Amniotic epithelial cell (primary cell): ENCODE results near the gene ANKS4B.
"Not testable (repeated sequence)": the region's sequence is repeated elsewhere in the genome, so short reads cannot be mapped to it uniquely, and the experiment has no call there.

Experiments
- DNase-seq: peaks from one replicate; pipeline ENCODE4 v3.0.0-alpha.2; 2010; ENCODE audit warnings: low read depth

ANKS4B gene

GRCh38 chr16:21262779-21263639 is 29.5 kb downstream of the ANKS4B start:
- no peak for DNase-seq

DNA sequence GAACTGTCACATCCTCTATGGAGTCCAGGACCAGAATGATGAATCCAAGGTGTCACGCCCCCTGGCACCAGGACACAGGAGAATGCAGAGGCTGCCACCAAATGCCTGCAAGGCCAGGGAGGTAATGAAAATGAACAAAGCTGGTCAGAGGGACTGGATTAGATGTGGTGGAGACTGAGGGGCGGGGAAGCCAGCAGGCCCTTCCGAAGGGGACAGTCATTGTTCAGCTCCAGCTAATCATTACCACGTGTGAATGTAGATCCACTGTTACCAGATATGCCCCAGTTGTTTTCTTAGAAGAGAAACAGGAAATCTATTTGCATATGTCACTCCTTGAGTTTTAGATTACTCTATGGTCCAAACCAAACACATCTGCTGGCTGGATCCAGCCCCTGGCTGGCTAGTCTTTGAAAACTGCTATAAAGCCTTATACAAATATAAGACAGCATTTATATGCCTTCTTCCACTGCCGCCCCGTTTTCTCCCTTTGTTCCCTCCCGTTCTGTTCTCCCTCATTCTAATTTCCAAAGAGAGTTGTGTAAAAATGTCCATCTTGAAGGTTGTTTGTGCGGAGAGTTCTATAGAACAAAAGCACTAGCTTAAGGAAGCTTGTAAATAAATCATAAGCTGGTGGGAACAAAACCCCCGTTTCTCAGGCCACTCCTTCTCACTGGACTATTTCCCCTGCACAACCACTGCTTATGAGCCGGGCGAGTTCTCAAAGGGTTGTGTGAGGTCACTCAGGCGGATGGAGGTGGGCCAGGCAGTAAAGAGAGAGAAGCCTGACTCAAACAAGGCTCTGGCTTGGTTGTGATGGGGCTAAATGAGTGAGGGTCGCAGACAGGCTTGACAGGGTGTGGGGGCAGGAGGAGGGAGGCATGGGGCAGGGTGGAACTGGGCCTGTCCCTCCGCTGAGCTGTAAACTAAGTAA is 30.4 kb downstream of the ANKS4B start:
- DNase-seq: no peak

DNA sequence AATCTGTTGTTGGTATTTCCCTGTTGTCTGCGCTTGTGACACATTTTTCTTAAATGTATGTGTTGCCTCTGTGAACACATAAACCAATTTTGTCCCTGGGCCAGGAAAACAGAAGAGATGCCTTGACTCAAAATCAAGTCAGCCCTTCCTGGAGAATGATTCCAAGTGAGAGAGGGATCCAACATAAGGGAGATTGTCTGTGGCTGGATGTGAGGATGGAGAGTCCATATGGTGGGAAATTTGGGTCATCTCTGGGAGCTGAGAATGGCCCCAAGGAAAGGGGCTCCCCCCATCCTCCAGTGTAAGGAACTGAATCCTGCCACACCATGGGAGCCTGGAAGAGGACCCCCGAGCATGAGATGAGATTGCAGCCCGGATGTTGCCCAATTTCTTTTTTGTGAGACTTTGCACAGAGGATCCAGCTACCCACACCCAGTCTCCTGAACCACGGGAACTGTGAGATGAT is 31.1 kb downstream of the ANKS4B start:
- no peak for DNase-seq

DNA sequence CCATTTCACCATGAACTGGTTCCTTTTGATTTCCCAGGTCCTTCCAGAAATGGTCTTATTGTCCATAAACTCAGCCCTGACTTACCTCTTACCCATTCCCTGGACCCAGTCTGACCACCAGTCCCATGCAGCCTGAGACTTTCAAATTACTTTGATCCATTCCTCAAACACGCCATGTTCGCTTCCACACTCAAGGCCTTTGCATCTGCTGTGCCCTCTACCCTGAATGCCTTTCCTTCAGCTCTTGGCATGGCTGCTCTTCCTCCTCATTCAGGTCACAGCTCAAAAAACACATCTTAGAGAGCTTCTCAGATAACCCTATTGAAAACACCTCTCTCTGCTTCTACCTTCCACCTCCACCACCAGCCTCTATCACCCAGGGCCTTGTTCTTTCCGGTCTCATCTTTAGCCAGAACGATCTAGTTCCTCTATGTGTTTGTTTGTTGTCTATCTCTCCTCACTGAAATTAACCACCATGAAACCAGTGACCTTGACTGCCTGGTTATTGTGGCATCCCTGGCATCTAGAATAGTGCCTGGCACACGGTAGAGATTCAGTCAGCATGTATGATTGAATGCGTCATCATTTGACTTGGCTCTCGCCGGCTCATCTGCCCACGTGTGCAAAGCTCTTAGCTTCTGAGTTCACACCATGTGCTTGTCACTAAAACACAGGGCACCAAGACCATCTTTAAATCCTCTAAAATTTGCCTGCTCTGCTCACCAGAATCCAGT is 31.8 kb downstream of the ANKS4B start:
- peak; percentile 2 for DNase-seq

DNA sequence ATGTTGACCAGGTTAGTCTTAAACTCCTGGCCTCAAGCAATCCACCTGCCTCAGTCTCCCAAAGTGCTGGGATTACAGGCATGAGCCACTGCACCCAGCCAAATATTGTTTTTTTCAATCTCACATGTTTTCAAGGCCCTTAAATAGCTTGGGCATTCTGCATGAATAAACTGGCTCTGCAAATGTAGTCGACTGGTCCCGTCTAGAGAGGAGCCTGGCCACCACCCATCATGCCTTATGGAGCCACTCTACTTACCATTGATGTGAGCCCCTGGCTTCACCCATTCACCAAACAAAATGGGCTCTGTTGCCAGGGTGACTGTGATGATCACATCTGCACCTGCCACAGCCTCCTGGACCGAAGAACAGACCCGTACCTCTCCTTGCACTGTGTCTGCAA is 33.8 kb downstream of the ANKS4B start:
- no peak for DNase-seq

GRCh38 chr16:21268236-21268635 is 34.7 kb downstream of the ANKS4B start:
- no peak for DNase-seq

DNA sequence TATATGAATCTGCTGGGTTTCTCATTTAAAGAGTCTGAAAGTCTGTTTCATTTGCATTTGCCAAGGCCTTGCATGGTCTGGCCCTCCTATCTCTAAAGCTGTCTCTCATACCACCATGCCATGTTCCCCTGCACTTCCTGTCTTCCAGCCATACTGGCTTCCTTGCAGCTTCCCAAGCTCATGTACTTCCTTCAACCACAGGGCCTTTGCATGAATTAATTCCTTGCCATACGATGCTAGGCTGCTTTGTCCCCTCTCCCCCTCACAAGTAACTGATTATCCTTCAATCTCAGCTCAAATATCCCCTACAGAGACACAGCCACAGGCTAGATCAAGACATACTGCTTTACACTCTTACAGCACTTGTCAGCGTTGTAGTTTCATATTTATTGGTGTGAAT is 38.8 kb downstream of the ANKS4B start:
- DNase-seq: no peak

GRCh38 chr16:21272763-21273162 is 39.3 kb downstream of the ANKS4B start:
- not testable (repeated sequence) for DNase-seq

DNA sequence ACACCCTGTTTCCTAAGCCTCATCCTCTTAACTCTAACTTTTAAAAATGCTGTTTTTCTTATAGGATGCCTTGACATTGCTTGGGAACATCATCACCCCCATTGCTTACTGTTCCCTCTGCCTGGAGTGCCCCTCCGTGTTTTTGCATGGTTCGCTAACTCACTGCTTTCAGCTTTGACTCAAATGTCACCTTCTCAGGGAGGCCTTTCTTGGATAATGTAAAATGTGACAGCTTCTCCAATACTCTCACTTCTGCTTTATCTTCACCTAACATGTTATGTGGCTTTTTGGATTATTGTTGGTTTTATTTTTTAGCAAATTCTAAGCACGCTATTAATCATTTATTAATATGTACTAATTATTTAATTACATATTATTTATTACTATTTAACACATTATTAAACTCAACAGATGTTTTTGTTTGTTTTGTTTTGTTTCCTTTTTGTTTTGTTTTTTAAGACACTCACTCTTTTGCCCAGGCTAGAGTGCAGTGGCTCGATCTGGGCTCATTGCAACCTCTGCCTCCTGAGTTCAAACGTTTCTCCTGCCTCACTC is 40.8 kb downstream of the ANKS4B start:
- DNase-seq: no peak

- DNase-seq: no peak
Observed at GRCh38 chr16:21275529-21275928, 42.0 kb downstream of the ANKS4B start.

DNA sequence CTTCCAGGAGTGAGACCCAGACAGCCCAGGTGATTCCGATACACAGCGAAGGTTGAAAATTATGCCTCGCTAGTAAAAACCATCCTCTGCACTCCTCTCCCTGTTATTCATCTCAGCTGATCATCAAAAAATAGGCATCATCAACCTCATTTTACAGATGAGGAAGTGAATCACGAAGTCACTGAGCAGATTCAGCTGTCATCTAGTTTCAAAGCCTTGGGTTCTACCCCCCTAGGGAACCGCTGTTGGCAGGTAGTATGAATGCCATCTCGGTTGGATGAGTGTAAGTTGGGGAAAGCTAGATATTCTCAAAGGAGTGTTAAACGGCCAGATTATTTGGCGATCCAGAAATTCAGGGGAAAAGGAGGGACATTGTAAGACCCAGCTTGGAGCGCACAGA is 42.6 kb downstream of the ANKS4B start:
- no peak for DNase-seq

GRCh38 chr16:21277045-21277926 is 43.8 kb downstream of the ANKS4B start:
- no peak for DNase-seq

DNA sequence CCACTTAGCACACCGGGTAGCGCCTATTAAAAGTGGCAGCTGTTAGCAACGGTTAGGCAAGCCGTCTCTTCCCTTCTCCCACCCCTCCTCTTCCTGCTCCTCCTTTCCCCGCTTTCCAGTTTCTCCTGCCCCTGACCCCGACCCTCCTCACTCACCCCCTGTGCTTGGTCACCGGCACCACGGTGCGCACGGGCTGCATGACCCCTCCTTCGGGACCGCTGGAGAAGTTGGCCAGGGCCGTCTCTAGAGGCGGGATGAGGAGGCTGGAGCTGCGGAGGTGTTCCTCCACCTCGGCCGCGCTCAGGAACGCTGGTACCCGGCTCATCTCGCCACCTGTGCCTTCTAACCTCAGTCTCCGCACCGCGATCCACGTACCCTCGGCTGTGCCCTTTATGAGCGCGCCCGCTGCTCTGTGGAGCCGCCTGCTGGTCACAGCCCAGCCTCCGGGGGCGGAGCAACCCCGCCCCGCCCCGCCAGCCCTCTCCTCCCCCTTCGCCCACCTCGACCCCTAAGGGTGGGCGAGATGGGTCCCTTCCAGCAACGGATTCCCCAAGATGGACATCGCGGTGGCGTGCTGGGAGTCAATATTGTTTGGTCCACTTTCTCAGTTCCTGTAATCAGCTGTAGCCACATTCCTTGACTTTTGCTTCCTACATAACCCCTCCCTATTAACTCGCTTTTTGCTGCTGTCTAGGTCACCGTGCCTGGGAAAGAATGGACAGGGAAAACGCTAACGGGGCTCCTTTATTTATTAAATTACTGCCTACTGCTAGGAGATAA is 44.6 kb downstream of the ANKS4B start, which contains the start of gene CRYM:
TSS of gene CRYM (minus strand) at position 364 of the 780 bp plus-strand sequence. CDS start at position 325, 39 bp downstream.
- DNase-seq: no peak

DNA sequence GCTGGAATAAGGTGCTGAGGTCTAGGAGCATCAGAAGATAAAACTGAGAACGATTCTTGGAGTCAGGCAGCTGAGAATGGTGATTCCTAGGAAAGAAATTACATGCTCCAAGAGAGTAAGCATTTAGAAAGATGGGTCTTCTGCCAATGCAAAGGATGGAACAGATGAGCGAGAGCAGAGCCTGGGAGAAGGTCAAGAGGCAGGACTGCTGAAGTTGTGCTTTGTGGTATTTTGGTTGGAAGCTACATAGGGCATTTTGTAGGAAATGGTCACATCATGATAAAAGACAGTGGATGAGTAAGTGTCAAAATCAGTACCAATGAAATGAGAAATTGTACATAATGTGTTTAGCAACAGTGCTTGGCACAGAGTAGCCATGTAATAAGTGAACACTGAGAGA is 46.0 kb downstream of the ANKS4B start:
- DNase-seq: no peak

DNA sequence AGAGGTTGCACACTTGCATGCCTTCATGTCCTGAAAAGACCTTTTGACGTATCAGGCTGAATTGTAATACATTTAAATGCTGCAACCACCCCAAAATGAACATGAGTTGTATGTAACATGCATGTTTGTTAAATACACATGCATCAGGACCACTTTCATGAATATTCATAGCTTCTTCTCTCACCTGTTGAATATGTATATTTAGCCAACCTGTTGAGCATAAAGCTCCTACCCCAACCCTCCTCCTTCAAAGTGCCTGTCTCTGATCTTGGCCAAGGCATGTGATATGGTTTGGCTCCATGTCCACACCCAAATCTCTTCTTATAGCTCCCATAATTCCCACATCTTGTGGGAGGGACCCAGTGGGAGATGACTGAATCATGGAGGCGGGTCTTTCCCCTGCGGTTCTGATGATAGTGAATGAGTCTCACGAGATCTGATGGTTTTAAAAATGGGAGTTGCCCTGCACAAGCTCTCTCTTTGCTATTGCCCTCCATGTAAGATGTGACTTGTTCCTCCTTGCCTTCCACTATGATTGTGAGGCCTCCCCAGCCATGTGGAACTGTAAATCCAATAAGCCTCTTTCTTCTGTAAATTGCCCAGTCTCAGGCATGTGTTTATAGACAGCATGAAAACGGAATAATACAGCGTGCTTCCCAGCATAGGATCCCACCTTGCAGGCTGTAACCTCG is 48.3 kb downstream of the ANKS4B start:
- DNase-seq: no peak

DNA sequence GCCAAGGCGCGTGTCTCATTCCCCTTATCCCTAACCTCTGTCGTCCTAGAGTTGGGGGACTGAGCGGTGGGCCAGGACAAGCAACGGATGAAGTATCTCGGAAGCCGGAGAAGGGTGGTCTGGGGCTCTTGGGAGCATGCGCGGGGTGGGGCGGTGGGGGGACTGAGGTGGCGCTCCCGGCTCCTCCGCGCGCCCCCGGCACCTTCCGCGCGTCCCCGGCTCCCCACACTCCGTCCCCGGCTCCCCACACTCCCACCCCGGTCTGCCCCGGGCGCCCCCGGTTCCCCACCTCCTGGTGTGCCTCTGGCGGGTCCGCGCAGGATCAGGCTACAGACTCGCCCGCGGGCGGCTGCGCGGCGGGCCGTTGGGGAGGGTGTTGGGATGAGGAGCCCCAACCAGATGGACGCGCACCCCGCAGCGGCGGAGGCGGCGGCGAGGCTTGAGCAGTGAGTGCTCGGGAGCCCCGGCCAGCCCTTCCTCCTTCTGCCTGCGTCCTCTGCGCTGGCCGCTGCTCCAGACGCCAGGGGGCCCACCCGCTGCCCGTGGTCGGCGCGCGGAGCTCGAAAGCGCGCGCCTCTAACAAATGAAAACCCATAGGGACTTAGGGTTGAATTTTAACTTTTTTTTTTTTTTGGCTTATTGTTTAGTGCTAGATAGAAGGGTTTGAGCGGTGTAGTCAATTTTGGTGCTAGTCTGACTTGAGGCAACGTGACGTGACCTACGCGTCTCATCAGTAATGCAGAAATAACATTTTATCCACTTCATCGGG is 50.2 kb downstream of the ANKS4B start:
- no peak for DNase-seq

DNA sequence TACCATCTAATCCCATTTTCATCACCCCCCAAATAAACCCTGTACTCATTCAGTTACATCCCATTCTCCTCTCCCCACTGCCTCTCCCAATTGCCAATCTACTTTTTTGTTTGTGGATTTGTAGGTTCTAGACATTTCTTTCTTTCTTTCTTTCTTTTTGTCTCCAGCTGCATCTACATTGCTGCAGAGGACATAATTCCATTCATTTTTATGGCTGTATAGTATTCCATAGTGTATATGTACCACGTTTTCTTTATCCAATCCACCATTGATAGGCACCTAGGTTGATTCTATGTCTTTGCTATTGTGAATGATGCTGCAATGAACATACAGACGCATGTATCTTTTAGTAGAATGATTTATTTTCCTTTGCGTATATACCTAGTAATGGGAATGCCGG is 50.9 kb downstream of the ANKS4B start:
- no peak for DNase-seq

DNA sequence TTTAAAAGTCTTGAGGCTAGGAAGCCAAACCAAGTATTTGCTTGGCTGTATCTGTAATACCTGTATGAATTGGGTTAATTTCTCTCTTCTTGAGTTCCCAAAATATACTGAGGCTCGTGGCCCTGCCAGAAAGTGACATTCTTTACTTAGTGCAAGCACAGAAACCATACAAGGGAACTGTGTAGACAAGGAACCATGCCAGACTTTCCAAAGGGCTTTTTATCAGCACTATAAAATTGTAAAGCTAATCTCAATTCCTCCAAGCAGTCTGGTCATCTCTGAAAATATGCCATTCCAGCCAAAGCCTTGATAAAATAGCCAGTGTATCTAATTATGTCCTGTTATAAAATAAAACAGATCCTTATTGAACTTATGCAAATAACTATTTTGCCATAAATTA is 51.8 kb downstream of the ANKS4B start:
- no peak for DNase-seq

DNA sequence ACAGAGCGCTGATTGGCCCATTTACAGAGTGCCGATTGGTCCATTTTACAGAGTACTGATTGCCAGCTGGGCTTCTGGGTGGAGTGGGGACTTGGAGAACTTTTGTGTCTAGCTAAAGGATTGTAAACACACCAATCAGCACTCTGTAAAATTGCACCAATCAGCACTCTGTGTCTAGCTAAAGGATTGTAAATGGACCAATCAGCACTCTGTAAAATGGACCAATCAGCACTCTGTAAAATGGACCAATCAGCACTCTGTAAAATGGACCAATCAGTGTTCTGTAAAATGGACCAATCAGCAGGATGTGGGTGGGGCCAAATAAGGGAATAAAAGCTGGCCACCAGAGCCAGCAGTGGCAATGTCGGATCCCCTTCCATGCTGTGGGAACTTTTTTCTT is 56.3 kb downstream of the ANKS4B start:
- DNase-seq: not testable (repeated sequence)
